ENCODE measurements around the gene SLAMF7. TPM values are rescaled to one million over a fixed set of nuclear protein-coding genes. Genes with fewer than 3 reads are reported as not detected.

Gene SLAMF7
- total RNA-seq, 4 donors from 2014 or later, result 0.91 to 8.0 (median 4.5) TPM

- intact Hi-C loops (cut with DNase I; ENCODE audit: low total_unique reads), result no loop called here
- WGBS, 2 donors, result 78 to 80% methylated on average over 3 of the region's 3 CpGs
- no peak for TF ChIP-seq CTCF (IDR thresholded peaks at IDR 0.05)
- no peak for TF ChIP-seq POLR2A (IDR thresholded peaks at IDR 0.05)
- H3K4me3 ChIP-seq (ENCODE audit: low read depth, poor library complexity, severe bottlenecking), result no peak overlapping the region
- no peak for DNase-seq (ENCODE audit: low spot score in 2 of 2)
Measured at GRCh38 chr1:160763993-160764392, 24.9 kb downstream of the SLAMF7 start.

GRCh38 chr1:160767395-160768294, 28.6 kb downstream of the SLAMF7 start:
- intact Hi-C loops (cut with DNase I; ENCODE audit: low total_unique reads), result no loop called here
- H3K4me3 ChIP-seq (ENCODE audit: low read depth, poor library complexity, severe bottlenecking), result no peak overlapping the region
- TF ChIP-seq CTCF (IDR thresholded peaks at IDR 0.05) (no peak), POLR2A (IDR thresholded peaks at IDR 0.05) (no peak)
- WGBS, 2 donors, result 39 to 47% methylated on average over 8 of the region's 8 CpGs
- DNase-seq (ENCODE audit: low spot score in 2 of 2), result peak in 1 of 2 donors; percentile 51

GRCh38 chr1:160768295-160768657, 29.2 kb downstream of the SLAMF7 start:
- no peak for DNase-seq (ENCODE audit: low spot score in 2 of 2)
- H3K4me3 ChIP-seq (ENCODE audit: low read depth, poor library complexity, severe bottlenecking), result no peak overlapping the region
- TF ChIP-seq POLR2A (IDR thresholded peaks at IDR 0.05), result no peak
- no peak for TF ChIP-seq CTCF (IDR thresholded peaks at IDR 0.05)
- intact Hi-C loops (cut with DNase I; ENCODE audit: low total_unique reads), result no loop called here

GRCh38 chr1:160772331-160772730, 33.3 kb downstream of the SLAMF7 start:
- no peak for TF ChIP-seq CTCF (IDR thresholded peaks at IDR 0.05)
- TF ChIP-seq POLR2A (IDR thresholded peaks at IDR 0.05), result no peak
- no peak overlapping the region for H3K4me3 ChIP-seq (ENCODE audit: low read depth, poor library complexity, severe bottlenecking)
- 80 to 87% methylated on average over 1 of the region's 1 CpG for WGBS, 2 donors
- no peak for DNase-seq (ENCODE audit: low spot score in 2 of 2)
- intact Hi-C loops (cut with DNase I; ENCODE audit: low total_unique reads), result no loop called here

GRCh38 chr1:160773093-160773492, 34.0 kb downstream of the SLAMF7 start:
- intact Hi-C loops (cut with DNase I; ENCODE audit: low total_unique reads), result no loop called here
- H3K4me3 ChIP-seq (ENCODE audit: low read depth, poor library complexity, severe bottlenecking), result no peak overlapping the region
- no peak for TF ChIP-seq POLR2A (IDR thresholded peaks at IDR 0.05)
- TF ChIP-seq CTCF (IDR thresholded peaks at IDR 0.05), result no peak
- no peak for DNase-seq (ENCODE audit: low spot score in 2 of 2)
- 77 to 78% methylated on average over 3 of the region's 3 CpGs for WGBS, 2 donors
